SU-DHL-6 (cell line): ENCODE measurements around the gene CLEC16A.

Experiments
- EZH2phosphoT487 ChIP-seq: fragments of 200-600 bp; sonication (generic), shearing (Covaris generic); conservative IDR thresholded peaks from 2 replicates; pipeline ENCODE4 v1.6.1; 2018; ENCODE audit warnings: mild to moderate bottlenecking, antibody characterized with exemption, low read length, moderate library complexity, mixed read lengths
- TF ChIP-seq, protein P1 (sequence below): fragments of 200-600 bp; sonication (generic); IDR thresholded peaks from one replicate; pipeline ENCODE4 v1.5.1; 2017; ENCODE audit warnings: antibody characterized with exemption, mild to moderate bottlenecking, low read length, moderate library complexity; ENCODE audit not compliant: insufficient read depth, poor library complexity, severe bottlenecking

DNA sequence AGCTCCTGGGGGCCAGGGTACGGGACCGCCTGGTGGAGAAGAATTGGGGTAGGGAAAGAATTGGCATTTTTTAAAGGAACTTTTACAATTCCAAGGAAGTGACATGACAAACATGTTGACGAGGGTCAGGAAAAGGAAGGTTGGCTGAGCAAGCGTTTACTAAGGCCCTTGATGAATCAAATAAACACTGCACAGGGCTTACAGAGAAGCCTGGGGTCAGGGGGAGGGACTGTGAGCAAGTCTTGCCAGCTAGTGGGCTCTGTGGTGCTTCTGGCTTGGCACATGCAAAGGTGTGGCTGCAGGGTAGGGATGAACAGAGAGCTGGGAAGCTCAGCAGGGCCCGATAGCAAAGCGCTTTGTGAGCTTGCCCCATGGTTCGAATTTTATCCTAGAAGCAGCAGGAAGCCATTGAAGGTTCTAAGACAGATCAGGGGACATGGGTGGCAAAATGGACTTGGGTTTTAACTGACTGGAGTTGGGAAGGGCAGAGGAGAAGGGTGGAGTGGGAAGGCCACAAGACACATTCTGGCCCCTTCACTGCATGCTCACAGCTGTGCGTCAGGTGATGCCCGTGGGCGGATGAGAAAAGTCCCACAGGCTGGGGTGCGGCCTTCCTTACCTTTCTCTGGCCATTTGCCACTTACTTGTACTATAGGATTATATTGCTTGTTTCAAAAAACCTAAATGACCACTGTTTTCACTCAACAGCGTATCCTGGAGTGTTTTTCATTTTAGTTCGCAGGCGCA lies 193.8 kb downstream of the CLEC16A start:
- TF ChIP-seq, protein P1, sequence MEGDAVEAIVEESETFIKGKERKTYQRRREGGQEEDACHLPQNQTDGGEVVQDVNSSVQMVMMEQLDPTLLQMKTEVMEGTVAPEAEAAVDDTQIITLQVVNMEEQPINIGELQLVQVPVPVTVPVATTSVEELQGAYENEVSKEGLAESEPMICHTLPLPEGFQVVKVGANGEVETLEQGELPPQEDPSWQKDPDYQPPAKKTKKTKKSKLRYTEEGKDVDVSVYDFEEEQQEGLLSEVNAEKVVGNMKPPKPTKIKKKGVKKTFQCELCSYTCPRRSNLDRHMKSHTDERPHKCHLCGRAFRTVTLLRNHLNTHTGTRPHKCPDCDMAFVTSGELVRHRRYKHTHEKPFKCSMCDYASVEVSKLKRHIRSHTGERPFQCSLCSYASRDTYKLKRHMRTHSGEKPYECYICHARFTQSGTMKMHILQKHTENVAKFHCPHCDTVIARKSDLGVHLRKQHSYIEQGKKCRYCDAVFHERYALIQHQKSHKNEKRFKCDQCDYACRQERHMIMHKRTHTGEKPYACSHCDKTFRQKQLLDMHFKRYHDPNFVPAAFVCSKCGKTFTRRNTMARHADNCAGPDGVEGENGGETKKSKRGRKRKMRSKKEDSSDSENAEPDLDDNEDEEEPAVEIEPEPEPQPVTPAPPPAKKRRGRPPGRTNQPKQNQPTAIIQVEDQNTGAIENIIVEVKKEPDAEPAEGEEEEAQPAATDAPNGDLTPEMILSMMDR, result no peak
- TF ChIP-seq EZH2phosphoT487, result no peak
